ENCODE results near the gene SCAMP2.

The SCAMP2 gene

DNA sequence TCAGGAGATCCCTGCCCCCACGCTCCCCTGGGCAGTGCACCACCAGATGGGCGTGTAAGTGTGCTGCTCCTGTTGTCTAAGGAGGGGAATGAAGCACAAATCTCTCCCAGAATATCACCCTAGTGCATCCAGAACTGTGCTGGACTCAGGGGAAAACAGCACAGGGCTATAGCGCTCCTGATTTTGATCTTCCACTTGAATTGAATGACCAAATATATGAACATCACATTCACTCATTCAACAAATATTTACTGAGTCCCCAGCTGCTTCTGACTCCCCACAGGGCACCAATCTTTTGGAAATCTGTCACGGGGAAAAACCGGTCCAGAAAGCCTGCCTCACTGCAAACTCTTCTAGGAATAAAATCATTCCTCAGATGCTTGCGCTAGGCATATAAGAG is 44.3 kb downstream of the SCAMP2 start:
- H3K4me3 Mint-ChIP-seq, result no peak overlapping the region
- H3K9me3 Mint-ChIP-seq, result no peaks in the 10 kb centered on the region
- H3K36me3 Mint-ChIP-seq (ENCODE audit: low read depth), result no peaks in the 10 kb centered on the region
- peaks cover 31% of the 10 kb centered on the region for H3K27me3 Mint-ChIP-seq
- no peak overlapping the region for H3K27ac Mint-ChIP-seq
- H3K4me1 Mint-ChIP-seq (ENCODE audit: low read depth), result peaks cover 3% of the 10 kb centered on the region

DNA sequence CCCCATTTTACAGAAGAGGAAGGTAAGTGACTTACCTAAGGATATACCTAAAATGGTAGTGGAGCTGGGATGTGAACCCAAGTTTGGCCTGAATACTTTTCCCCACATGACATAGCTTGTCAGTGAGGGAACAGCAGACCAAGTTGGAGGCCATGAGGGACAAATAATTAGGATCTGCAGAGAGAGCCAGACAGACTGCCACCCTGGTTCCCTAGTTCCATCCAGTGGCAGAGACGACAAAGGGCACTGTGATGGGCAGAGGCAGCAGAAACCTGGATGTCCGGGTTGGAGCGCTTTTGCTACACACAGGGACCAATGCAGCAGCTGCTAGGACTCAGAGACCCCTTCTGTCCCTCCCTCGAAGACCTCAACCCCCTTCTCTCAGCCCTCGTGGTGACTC is 45.6 kb downstream of the SCAMP2 start:
- peaks cover 3% of the 10 kb centered on the region for H3K4me1 Mint-ChIP-seq (ENCODE audit: low read depth)
- H3K27ac Mint-ChIP-seq, result no peak overlapping the region
- peaks cover 31% of the 10 kb centered on the region for H3K27me3 Mint-ChIP-seq
- no peaks in the 10 kb centered on the region for H3K36me3 Mint-ChIP-seq (ENCODE audit: low read depth)
- H3K9me3 Mint-ChIP-seq, result no peaks in the 10 kb centered on the region
- H3K4me3 Mint-ChIP-seq, result no peak overlapping the region

GRCh38 chr15:74826921-74827320 is 46.2 kb downstream of the SCAMP2 start:
- Mint-ChIP-seq H3K4me3 (no peak overlapping the region), H3K9me3 (no peaks in the 10 kb centered on the region), H3K27ac (no peak overlapping the region)

GRCh38 chr15:74826364-74826819 is 46.8 kb downstream of the SCAMP2 start, which contains the start of gene CPLX3:
Gene CPLX3, plus strand, starts transcription at chr15:74826627. Its CDS starts 77 bp downstream, at chr15:74826704.
- no peaks in the 10 kb centered on the region for H3K36me3 Mint-ChIP-seq (ENCODE audit: low read depth)
- H3K27ac Mint-ChIP-seq, result no peak within 1 kb of the TSS
- H3K27me3 Mint-ChIP-seq, result peaks cover 31% of the 10 kb centered on the region
- no peaks in the 10 kb centered on the region for H3K9me3 Mint-ChIP-seq
- H3K4me3 Mint-ChIP-seq, result no peak within 1 kb of the TSS
- peaks cover 3% of the 10 kb centered on the region for H3K4me1 Mint-ChIP-seq (ENCODE audit: low read depth)

More at GRCh38 chr15:74826921-74827320, 46.2 kb downstream of the SCAMP2 start:
- Mint-ChIP-seq H3K4me1 (ENCODE audit: low read depth) (peaks cover 3% of the 10 kb centered on the region), H3K36me3 (ENCODE audit: low read depth) (no peaks in the 10 kb centered on the region), H3K27me3 (peaks cover 31% of the 10 kb centered on the region)

DNA sequence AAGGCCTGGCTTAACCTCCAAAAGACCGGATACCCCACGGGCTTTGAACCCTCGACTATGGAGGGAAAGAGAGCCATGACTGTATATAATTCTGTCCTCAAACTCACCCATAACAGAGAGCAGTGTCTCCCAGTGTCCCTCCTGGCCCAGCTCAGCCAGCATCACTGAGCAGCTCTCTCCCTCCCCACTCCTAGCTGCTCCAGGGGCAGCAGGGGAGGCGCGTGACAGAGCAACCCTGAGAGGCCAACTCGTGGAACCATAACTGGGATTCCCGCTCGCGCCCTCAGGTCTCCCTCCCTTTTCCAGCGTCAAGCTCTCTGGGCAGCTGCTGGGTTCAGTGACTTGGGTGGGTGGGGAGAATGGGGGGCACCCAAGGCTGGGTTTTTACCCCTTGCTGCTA is 47.3 kb downstream of the SCAMP2 start:
- Mint-ChIP-seq H3K27ac (no peak overlapping the region), H3K4me1 (ENCODE audit: low read depth) (peaks cover 3% of the 10 kb centered on the region), H3K27me3 (peaks cover 31% of the 10 kb centered on the region), H3K9me3 (no peaks in the 10 kb centered on the region), H3K4me3 (no peak overlapping the region), H3K36me3 (ENCODE audit: low read depth) (no peaks in the 10 kb centered on the region)

GRCh38 chr15:74824976-74825375 is 48.2 kb downstream of the SCAMP2 start:
- H3K4me3 Mint-ChIP-seq, result no peak overlapping the region
- H3K4me1 Mint-ChIP-seq (ENCODE audit: low read depth), result peaks cover 5% of the 10 kb centered on the region
- no peaks in the 10 kb centered on the region for H3K9me3 Mint-ChIP-seq
- H3K27ac Mint-ChIP-seq, result no peak overlapping the region
- H3K36me3 Mint-ChIP-seq (ENCODE audit: low read depth), result no peaks in the 10 kb centered on the region
- peaks cover 31% of the 10 kb centered on the region for H3K27me3 Mint-ChIP-seq

DNA sequence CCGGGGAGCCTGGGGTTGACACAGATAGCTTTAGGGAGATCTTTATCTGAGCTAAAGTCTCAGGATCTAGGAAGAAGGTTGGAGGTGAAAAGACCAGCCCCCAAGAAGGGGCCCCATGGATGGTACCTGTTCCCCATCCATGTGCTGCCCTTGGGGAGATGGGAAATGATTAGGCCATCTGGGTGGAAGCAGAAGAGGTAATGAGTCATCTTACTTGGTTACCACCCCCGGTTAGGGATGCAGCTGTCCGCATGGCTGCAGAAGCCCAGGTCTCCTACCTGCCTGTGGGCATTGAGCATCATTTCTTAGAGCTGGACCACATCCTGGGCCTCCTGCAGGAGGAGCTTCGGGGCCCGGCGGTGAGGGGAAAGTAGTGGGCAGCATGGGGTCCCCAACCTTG is 49.8 kb downstream of the SCAMP2 start:
- H3K36me3 Mint-ChIP-seq (ENCODE audit: low read depth), result no peaks in the 10 kb centered on the region
- H3K27me3 Mint-ChIP-seq, result peaks cover 28% of the 10 kb centered on the region
- peaks cover 14% of the 10 kb centered on the region for H3K4me1 Mint-ChIP-seq (ENCODE audit: low read depth)
- no peaks in the 10 kb centered on the region for H3K9me3 Mint-ChIP-seq
- no peak overlapping the region for H3K27ac Mint-ChIP-seq
- H3K4me3 Mint-ChIP-seq, result no peak overlapping the region

DNA sequence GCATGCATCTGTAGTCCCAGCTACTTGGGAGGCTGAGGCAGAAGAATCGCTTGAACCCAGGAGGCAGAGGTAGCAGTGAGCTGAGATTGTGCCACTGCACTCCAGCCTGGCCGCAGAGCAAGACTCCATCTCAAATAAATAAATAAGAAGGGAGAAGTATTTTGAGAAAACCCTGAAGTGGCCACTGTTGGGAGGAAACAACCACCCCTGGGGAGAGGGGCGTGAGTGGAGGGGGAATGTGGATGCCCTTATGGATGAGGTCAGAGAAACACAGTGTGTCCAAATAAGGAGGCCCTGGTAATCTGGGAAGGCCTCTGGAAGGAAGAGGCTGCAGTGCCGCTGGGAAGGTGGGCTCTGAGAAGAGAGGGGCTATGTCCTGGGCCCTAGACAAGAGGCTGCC is 50.9 kb downstream of the SCAMP2 start:
- Mint-ChIP-seq H3K27me3 (peaks cover 18% of the 10 kb centered on the region), H3K27ac (no peak overlapping the region), H3K36me3 (ENCODE audit: low read depth) (no peaks in the 10 kb centered on the region), H3K9me3 (no peaks in the 10 kb centered on the region), H3K4me1 (ENCODE audit: low read depth) (peaks cover 14% of the 10 kb centered on the region), H3K4me3 (no peak overlapping the region)

DNA sequence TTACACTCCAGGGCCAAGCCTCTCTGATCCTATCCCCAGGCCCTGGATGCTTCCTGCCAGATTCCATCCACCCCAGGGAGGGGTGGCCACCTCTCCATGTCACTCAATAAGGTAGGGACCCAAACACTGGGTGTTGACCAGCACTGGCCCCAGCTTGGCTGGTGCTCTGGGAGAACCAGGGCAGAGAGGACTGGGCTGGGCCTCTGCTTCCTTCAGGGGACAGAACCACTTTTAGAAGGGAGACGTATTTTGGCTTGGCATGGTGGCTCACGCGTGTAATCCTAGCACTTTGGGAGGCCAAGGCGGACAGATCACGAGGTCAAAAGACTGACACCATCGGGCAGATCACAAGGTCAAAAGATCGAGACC is 51.4 kb downstream of the SCAMP2 start:
- H3K27ac Mint-ChIP-seq, result no peak overlapping the region

DNA sequence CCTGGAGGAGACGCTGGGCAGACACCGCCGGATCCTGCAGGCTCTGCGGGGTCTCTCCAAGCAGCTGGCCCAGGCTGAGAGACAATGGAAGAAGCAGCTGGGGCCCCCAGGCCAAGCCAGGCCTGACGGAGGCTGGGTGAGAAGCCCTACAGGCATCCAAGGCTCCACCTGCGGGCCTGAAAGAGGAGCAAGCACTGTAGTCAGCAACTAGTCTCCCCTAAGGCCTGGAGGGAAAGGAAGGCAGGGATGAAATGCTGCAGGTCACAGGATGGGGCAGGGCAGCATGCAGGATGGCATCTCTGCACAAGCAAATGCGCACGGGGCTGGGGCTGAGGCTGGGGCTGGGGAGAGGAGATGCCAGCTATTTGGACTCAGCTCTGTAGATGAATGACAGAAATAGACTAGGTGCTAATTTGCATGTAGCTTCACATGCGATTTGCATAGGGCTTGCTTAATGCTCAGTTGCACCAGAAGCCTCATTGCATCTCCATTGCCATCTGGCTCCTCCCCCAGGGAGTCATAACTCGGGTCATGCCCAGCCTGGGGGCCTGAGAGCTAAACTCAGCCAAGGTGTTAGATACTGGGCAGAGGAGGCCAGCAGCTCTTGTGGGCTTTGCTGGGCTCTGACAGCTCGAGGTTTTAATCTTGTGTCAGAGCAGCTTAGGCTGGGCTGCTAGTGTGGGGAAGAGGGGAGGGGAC is 51.9 kb downstream of the SCAMP2 start:
- Mint-ChIP-seq H3K27me3 (peaks cover 14% of the 10 kb centered on the region), H3K4me1 (ENCODE audit: low read depth) (peaks cover 14% of the 10 kb centered on the region), H3K36me3 (ENCODE audit: low read depth) (no peaks in the 10 kb centered on the region), H3K4me3 (no peak overlapping the region), H3K9me3 (no peaks in the 10 kb centered on the region), H3K27ac (no peak overlapping the region)

More for the DNA sequence above, 51.4 kb downstream of the SCAMP2 start:
- Mint-ChIP-seq H3K9me3 (no peaks in the 10 kb centered on the region), H3K4me3 (no peak overlapping the region), H3K4me1 (ENCODE audit: low read depth) (peaks cover 14% of the 10 kb centered on the region), H3K27me3 (peaks cover 14% of the 10 kb centered on the region), H3K36me3 (ENCODE audit: low read depth) (no peaks in the 10 kb centered on the region)

DNA sequence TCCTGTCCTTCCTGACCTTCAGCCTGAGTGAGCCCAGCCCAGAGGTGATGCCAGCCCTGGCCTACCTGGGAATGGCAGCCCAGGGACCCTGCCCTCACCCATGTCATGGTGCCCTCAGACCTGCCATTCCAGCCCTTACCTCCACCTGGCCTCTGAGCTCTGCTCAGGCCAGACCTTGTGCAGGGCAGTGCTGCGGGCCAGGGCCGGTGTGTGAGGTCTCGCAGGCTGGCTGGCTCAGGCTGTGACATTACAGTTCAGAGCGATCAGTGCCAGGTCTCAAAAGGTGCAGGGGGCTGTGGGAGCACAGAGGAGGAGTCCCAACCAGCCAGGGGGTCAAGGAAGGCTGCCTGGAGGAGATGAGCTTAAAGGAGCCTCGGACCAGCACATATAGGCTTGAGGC is 53.1 kb downstream of the SCAMP2 start:
- no peaks in the 10 kb centered on the region for H3K36me3 Mint-ChIP-seq (ENCODE audit: low read depth)
- H3K27ac Mint-ChIP-seq, result no peak overlapping the region
- H3K27me3 Mint-ChIP-seq, result peaks cover 8% of the 10 kb centered on the region
- no peaks in the 10 kb centered on the region for H3K9me3 Mint-ChIP-seq
- no peak overlapping the region for H3K4me3 Mint-ChIP-seq
- H3K4me1 Mint-ChIP-seq (ENCODE audit: low read depth), result peaks cover 14% of the 10 kb centered on the region

DNA sequence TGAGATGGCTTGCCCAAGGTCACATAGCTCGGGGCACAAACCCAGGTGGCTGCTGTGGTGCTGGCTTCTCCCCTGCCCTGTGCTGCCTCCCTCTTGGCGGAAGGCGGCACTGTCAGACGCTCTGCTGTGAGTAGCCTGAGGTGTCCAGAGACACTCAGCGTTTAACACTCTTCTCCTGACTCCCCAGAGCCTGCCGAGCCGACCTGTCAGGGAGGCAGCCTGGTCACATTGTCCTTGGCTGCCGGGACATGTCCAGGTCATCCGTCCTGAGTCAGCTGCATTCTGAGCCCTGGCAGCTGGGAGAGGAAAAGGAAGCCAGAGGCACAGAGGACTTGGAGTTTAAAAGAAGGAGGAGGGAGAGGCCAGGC is 55.8 kb downstream of the SCAMP2 start:
- H3K4me3 Mint-ChIP-seq, result no peak overlapping the region
- H3K27me3 Mint-ChIP-seq, result no peaks in the 10 kb centered on the region
- no peak overlapping the region for H3K27ac Mint-ChIP-seq
- no peaks in the 10 kb centered on the region for H3K9me3 Mint-ChIP-seq
- H3K36me3 Mint-ChIP-seq (ENCODE audit: low read depth), result no peaks in the 10 kb centered on the region
- H3K4me1 Mint-ChIP-seq (ENCODE audit: low read depth), result peaks cover 14% of the 10 kb centered on the region

DNA sequence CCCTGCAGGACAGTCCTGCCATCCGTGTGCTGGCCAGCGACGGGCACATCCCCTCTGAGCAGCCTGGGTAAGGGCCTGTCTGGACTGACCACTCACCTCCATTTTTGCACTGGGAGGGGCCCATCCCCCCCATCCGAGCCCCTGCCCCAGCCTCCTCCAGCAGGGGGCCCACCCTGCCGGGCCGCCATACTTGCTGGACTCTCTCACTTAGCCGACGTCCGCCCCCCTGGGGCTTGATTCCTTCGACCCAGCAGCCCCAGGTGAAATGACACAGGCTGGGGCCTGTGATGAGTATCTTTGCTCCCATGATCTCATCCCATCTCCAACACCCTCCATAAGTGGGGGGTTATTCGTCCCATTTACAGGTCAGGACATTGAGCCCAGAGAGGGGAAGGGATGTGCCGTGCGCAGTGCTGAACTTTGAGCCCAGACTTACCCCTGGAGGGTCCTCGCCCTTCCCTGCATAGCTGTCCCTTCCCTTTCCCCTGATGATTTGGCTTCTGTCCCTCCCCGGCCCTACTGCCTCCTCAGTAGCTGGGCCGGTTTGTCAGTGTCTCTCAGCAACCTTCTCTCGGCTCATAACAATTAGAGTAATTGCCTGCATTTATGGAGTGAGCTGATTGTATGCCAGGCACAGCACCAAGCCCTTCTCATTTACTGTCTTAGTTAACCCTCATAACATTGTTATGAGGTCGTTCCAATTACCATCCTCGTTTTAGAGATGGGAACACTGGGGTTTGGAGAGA is 56.4 kb downstream of the SCAMP2 start:
- Mint-ChIP-seq H3K4me3 (no peak overlapping the region), H3K9me3 (no peaks in the 10 kb centered on the region), H3K4me1 (ENCODE audit: low read depth) (peaks cover 14% of the 10 kb centered on the region), H3K27ac (no peak overlapping the region), H3K27me3 (no peaks in the 10 kb centered on the region), H3K36me3 (ENCODE audit: low read depth) (no peaks in the 10 kb centered on the region)

- Mint-ChIP-seq H3K27me3 (no peaks in the 10 kb centered on the region), H3K4me1 (ENCODE audit: low read depth) (peaks cover 14% of the 10 kb centered on the region), H3K9me3 (no peaks in the 10 kb centered on the region), H3K36me3 (ENCODE audit: low read depth) (no peaks in the 10 kb centered on the region), H3K27ac (no peak overlapping the region), H3K4me3 (no peak overlapping the region)
Observed at GRCh38 chr15:74815961-74816360, 57.2 kb downstream of the SCAMP2 start.

GRCh38 chr15:74815121-74815934 is 57.8 kb downstream of the SCAMP2 start:
- H3K36me3 Mint-ChIP-seq (ENCODE audit: low read depth), result no peaks in the 10 kb centered on the region
- peaks cover 14% of the 10 kb centered on the region for H3K4me1 Mint-ChIP-seq (ENCODE audit: low read depth)
- H3K9me3 Mint-ChIP-seq, result no peaks in the 10 kb centered on the region
- H3K4me3 Mint-ChIP-seq, result no peak overlapping the region
- no peaks in the 10 kb centered on the region for H3K27me3 Mint-ChIP-seq
- H3K27ac Mint-ChIP-seq, result no peak overlapping the region
